Stimulated activated CD8-positive, alpha-beta memory T cell treated with anti-CD3 and anti-CD28 coated beads, Interleukin-12 subunit alpha, Interleukin-12 subunit beta, amount 100 ng/mL, for 24 hours (primary cell): ENCODE measurements around the gene TMEM255B.
"Not testable (repeated sequence)": the region's sequence is repeated elsewhere in the genome, so short reads cannot be mapped to it uniquely, and the experiment has no call there.

ENCODE experiments used
- DNase-seq: peaks from one replicate; pipeline ENCODE4 v3.0.0-alpha.2; 2020; ENCODE audit errors: extremely low read depth

TMEM255B gene

DNA sequence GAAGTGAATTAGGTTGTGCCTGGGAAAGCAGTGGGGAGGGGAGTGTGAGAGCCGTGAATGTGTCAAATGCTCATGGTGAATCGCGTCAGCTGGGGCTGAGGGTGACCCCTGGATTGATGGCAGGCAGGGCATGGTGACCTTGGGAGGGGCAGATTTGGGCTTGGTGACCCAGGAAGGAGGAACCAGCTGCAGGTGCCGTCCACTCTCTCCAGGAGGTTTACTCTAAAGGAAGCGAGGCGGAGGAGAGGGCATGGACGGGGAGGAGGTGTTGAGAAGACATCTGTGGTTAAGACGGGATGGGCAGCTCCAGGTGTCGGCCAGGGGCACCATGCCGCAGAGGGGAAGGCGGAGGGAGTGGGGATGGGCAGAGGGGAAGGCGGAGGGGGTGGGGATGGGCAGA is 28.7 kb downstream of the TMEM255B start:
- DNase-seq: no peak

DNA sequence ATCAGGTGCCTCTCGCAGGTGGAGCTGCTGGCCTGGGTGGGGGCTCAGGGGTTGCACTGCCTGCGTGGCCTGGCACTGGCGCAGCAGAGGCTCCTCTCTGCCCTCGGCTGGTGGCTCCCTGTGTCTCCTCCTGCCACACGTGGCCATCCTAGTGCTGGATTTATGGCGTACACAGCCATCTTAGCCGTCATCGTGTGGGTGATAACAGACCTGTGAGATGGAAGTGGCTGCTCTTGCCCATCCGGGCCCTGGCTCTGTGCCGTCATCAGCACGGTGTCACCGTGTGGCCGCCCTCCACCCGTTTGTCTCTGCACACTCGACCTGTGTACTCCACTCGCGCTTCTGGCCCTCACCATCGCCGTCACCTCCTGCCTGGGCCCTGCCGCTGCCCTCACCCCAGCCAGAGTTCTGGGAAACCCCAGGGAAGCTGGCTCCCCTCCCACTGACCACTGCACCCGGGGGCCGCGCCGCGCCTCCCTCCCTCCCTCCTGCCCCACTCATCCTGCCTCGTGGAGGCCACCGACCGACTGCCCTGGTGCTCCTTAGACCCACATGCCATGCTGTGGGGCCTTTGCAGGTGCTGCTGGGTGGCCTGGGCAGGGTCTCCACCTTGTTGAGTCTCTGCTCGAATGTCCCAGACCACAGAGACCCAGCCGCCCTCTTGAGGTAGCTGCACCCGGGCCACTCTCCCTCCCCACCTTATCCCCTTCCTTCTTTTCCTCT is 29.5 kb downstream of the TMEM255B start:
- DNase-seq: no peak

DNA sequence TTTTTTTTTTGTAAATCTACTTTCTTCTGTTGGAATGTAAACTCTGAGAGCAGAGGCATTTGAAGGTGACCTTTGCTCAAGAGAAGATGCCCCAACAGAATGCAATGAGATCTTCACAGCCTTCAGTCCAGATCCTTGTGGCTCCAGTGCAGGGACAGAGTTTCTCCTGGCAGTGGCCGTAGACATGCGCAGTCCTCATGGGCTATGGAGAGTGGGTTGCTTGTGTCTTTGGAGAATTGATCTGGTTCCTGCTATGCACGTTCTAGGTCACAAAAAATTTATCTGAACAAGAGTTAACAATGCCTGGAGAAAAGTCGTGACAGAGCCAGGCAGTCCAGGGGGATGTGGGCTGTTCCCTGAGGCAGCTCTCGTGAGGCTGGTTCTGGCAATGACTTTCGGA is 30.1 kb downstream of the TMEM255B start:
- DNase-seq: no peak

DNA sequence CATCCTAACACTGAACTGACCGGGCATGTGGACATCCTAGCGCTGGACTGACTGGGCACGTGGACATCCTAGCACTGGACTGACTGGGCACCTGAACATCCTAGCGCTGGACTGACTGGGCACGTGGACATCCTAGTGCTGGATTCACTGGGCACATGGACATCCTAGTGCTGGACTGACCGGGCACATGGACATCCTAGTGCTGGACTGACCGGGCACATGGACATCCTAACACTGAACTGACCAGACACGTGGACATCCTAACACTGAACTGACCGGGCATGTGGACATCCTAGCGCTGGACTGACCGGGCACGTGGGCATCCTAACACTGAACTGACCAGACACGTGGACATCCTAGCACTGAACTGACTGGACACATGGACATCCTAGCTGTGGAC is 30.9 kb downstream of the TMEM255B start:
- not testable (repeated sequence) for DNase-seq

DNA sequence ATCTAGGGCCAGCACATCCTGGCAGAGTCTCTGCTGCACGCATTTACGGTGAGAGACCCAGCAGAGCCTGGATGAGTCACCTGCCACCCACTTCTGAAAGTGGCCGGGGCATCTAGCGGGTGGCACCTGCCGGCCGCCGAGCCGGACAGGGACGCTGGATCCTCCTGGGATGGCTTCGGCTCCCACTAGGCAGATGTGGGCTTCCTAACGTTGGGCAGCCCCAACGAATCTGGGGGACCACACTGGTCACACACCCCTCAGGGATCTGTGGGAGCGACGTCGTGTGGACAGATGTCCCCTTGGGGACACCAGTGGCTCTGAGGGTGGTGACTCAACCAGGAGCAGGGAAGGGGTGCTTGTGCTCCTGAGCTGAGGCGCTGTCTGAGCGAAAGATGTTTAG is 32.2 kb downstream of the TMEM255B start:
- no peak for DNase-seq

- DNase-seq: no peak
Observed at GRCh38 chr13:113791761-113792160, 32.7 kb downstream of the TMEM255B start.

GRCh38 chr13:113792236-113792770 is 33.3 kb downstream of the TMEM255B start:
- no peak for DNase-seq

- no peak for DNase-seq
Observed at GRCh38 chr13:113792886-113793717, 34.1 kb downstream of the TMEM255B start.

- DNase-seq: no peak
Observed at GRCh38 chr13:113793718-113794085, 34.7 kb downstream of the TMEM255B start.

- DNase-seq: no peak
Observed at GRCh38 chr13:113794086-113794485, 35.1 kb downstream of the TMEM255B start.

- no peak for DNase-seq
Observed at GRCh38 chr13:113794764-113795173, 35.7 kb downstream of the TMEM255B start.

DNA sequence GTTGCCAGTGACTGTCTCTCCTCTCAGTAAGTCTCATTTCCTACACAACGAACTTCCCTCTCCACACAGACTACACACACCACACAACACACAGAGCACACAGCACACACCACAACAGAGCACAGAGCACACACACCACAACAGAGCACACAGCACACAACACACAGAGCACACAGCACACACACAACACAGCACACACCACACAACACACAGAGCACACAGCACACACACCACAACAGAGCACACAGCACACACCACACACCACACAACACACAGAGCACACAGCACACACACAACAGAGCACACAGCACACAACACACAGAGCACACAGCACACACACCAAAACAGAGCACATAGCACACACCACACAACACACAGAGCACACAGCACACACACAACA is 36.3 kb downstream of the TMEM255B start:
- DNase-seq: not testable (repeated sequence)

GRCh38 chr13:113796211-113796963 is 37.4 kb downstream of the TMEM255B start:
- no peak for DNase-seq

DNA sequence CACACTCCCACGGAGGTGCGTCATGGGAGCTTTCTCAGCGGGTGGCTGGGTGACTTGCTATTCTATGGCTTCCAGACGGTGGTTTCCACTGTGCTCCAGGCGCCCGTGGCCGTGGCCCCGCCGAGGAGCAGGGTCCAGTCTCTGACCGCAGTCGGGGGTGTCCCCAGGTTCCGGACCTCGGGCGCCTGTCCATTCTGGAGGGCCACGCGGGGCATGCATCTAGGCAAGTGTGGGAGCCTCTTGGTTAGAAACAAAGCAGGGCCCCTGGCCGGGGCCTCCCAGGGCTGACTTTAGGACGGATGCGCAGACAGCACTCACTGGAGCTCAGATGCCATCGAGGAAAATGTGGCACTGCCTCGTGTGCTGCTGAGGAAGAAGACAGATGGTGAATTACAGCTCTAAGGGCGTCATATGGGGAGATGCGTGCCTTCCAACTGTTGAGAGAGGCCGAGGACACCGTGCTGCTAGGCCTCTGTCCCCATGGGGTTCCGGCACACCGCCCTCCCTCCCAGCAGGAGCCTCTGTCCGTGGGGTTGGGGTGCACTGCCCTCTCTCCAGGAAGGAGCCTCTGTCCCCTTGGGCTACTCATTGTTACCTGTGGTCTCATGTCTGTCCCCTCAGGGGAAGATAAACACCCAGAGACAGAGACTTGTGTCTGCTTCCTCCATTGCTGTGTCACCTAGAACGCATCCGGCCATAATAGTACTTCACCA is 38.1 kb downstream of the TMEM255B start:
- DNase-seq: no peak

- no peak for DNase-seq
Observed at GRCh38 chr13:113798200-113798811, 39.3 kb downstream of the TMEM255B start.

DNA sequence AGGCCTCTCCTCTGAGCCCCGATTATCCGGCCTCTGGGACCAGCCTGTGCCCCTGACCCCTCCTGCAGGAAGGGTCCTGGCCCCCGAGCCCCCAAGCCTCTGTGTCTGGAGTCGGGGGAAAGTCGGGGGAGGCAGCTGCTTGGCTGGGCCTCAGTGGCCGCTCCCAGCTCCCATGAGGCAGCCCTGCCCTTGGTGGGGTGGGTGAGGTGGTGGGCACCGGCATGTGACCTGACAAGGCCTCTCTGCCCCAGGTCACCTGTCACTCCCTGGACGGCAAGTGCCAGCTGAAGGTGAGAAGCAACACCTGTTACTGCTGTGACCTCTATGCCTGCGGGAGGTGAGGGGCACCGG is 41.5 kb downstream of the TMEM255B start:
- DNase-seq: no peak

GRCh38 chr13:113801289-113801961 is 42.4 kb downstream of the TMEM255B start:
- no peak for DNase-seq

DNA sequence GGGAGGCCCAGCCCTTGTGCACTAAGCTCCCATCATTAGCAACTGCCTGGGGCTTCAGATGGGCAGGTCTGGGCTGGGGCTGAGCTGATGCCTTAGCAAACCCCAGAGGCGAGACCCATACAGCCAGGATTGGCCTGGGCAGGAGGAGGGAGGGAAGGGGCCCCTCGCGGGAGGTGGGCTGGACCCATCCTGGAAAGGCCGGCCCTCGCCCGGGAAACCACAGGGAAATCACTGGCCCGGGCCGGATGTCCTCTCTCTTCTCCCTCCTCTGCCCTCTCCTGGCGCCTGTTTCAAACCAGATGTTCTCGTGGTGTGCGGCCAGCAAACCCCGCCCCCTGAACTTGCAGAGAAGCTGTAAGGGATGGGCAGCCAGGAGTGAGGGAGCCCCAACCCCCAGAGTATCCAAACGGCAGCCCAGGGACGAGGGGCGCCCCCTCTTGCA is 43.1 kb downstream of the TMEM255B start:
- DNase-seq: no peak

DNA sequence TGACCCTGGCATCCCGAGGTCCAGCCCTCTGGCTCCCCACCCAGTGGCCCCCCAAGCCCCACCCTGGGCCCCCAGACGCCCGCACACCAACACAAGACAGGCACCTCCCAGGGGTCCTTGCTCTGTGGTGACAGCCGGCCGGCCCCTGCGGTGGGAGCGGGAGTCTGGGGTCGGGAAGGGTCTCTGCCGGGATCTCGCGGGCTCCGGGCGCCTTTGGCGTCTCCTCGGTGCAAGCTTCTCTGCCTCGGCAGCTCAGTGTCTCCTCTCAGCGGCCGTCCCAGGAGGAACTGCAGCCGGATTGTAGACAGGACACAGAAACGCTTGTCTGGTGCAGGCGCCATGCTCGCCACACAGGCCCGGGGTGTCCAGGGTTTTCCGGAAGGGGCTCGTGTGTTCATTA is 43.7 kb downstream of the TMEM255B start:
- DNase-seq: no peak

DNA sequence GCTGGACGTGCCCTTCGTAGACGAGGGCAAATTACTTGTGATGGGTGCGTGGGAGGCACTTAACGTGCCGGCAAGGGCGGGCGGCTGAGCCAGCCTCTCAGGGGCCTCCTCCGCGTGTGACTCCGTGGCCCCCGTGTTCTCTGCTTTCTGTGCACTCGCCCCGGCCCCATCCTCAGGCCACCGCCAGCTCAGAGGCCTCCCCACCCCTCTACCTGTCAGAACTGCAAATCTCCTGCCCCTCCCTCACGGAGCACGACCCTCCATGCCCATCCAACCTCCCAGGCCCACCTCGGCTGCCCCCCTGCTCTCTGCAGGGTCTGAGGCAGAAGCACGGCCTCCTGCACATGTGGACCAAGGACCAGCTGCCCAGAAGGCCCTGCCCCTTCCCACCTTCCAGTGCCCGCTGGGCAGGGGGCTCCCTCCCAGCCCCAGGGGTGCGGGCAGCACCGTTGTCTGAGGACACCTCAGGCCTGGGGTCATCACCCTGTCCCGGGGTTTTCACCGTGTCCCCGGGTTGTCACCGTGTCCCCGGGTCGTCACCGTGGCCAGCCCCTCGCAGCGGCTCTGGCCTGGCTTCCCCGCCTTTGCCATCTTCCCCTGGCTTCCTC is 44.5 kb downstream of the TMEM255B start:
- DNase-seq: no peak
